HepG2 (cell line): ENCODE results near the gene EFEMP2. TPM values are rescaled to one million over a fixed set of nuclear protein-coding genes. Genes with fewer than 3 reads are reported as not detected.
A peak's percentile ranks its signal among the peaks of the same experiment; 100 is the strongest.

Source experiments
- ATAC-seq: fragments of 200-7000 bp; cut with Tn5 transposase; 3 replicates; pipeline ENCODE4 v1.9.1; 2020; ENCODE audit warnings: mild to moderate bottlenecking, moderate library complexity
- BruUV-seq: library from RNA; stranded (reverse); fragments of 400-500 nt; replicated peaks from 2 replicates; lab custom pipeline; 2021; lab: Mats Ljungman, UMichigan
- CTCF ChIA-PET: fragments of 300-600 bp; formaldehyde crosslinking; extraction: SDS; loops from one replicate; lab custom pipeline; 2021; ENCODE audit warnings: low total read pairs, inconsistent platforms, low intra/inter-chr PET ratio; lab: Yijun Ruan, JAX
- POLR2A ChIA-PET: fragments of 350-600 bp; sonication (Branson Sonifier 250); formaldehyde crosslinking; loops from one replicate; lab custom pipeline; 2020; ENCODE audit warnings: antibody characterized with exemption, inconsistent platforms; lab: Yijun Ruan, JAX
- DNase-seq: peaks from one replicate; pipeline ENCODE4 v3.0.0-alpha.2; 2015; ENCODE audit warnings: low spot score
- FAIRE-seq: peaks from 3 replicates; lab custom pipeline; 2011; peaks lifted over from hg19 to GRCh38; lab: Jason Lieb, UNC
- H2AFZ ChIP-seq: one replicate; pipeline ENCODE4 v1.6.1; 2011; ENCODE audit warnings: low read length, inconsistent platforms
- H3K27ac ChIP-seq: fragments of 300-600 bp; 3 replicates; pipeline ENCODE4 v1.8.0; 2011; ENCODE audit warnings: mixed run types, mild to moderate bottlenecking, mixed read lengths, low read length, inconsistent platforms; ENCODE audit not compliant: insufficient read depth; ENCODE audit errors: extremely low read length
- H3K27me3 ChIP-seq, 2 experiments: fragments of 200-600 bp in 1 of 2; 2 replicates in 1 of 2; 3 replicates in 1 of 2; pipeline versions ENCODE4 v1.6.0 to v1.8.0; 2011; ENCODE audit warnings: low read length in 2 of 2, mild to moderate bottlenecking in 2 of 2, moderate library complexity in 2 of 2, inconsistent platforms in 1 of 2; ENCODE audit not compliant: insufficient read depth in 2 of 2, control insufficient read depth in 1 of 2
- H3K36me3 ChIP-seq, 2 experiments: fragments of 200-600 bp in 1 of 2; replicated peaks in 1 of 2; 2 replicates in 1 of 2; 3 replicates in 1 of 2; pipeline versions ENCODE4 v1.5.1 to v1.8.0; 2011; ENCODE audit warnings: low read length in 2 of 2, inconsistent platforms in 1 of 2; ENCODE audit not compliant: insufficient read depth in 2 of 2, control insufficient read depth in 1 of 2
- H3K4me1 ChIP-seq: 2 replicates; pipeline ENCODE4 v1.5.1; 2012; ENCODE audit warnings: low read length, inconsistent platforms; ENCODE audit not compliant: insufficient read depth
- H3K4me2 ChIP-seq: 2 replicates; pipeline ENCODE4 v1.6.0; 2011; ENCODE audit warnings: low read depth, low read length, inconsistent platforms
- H3K4me3 ChIP-seq, 3 experiments: fragments of 200-600 bp in 1 of 3; sonication (generic), shearing (Covaris generic) in 1 of 3; replicated peaks in 1 of 3; 2 replicates each; pipeline ENCODE4 v1.5.1; 2011 to 2016; ENCODE audit warnings: low read length in 3 of 3, inconsistent platforms in 2 of 3, low read depth in 2 of 3, mild to moderate bottlenecking in 2 of 3, control low read depth in 1 of 3, mixed read lengths in 1 of 3; ENCODE audit not compliant: insufficient read depth in 1 of 3
- H3K79me2 ChIP-seq: one replicate; pipeline ENCODE4 v1.6.1; 2011; ENCODE audit warnings: low read length, inconsistent platforms; ENCODE audit not compliant: insufficient read depth
- H3K9ac ChIP-seq: 2 replicates; pipeline ENCODE4 v1.6.0; 2011; ENCODE audit warnings: mild to moderate bottlenecking, low read depth, low read length, inconsistent platforms; ENCODE audit not compliant: insufficient read depth
- H3K9me3 ChIP-seq: 2 replicates; pipeline ENCODE4 v1.5.1; 2012; ENCODE audit warnings: mild to moderate bottlenecking, low read length
- H4K20me1 ChIP-seq: 2 replicates; pipeline ENCODE4 v1.6.0; 2011; ENCODE audit warnings: inconsistent platforms, mild to moderate bottlenecking, low read length, moderate library complexity; ENCODE audit not compliant: insufficient read depth
- ADNP ChIP-seq: sonication (generic); formaldehyde crosslinking; IDR thresholded peaks from 2 replicates; pipeline ENCODE4 v1.4.0; 2020; ENCODE audit warnings: missing genetic modification reagents
- AHR ChIP-seq: IDR thresholded peaks from 2 replicates; pipeline ENCODE4 v1.6.1; 2018; ENCODE audit warnings: missing genetic modification reagents, missing compliant biosample characterization
- ARNTL ChIP-seq: sonication (generic); formaldehyde crosslinking; IDR thresholded peaks from 2 replicates; pipeline ENCODE4 v1.4.0; 2020; ENCODE audit warnings: mild to moderate bottlenecking, missing genetic modification reagents
- CBX1 ChIP-seq: IDR thresholded peaks from one replicate; pipeline ENCODE4 v1.6.1; 2016; ENCODE audit warnings: antibody characterized with exemption, low read depth
- FOXC1 ChIP-seq: sonication (generic); formaldehyde crosslinking; IDR thresholded peaks from 2 replicates; pipeline ENCODE4 v1.8.0; 2022; ENCODE audit warnings: mild to moderate bottlenecking, missing genetic modification reagents, borderline replicate concordance
- MAFF ChIP-seq: IDR thresholded peaks from 2 replicates; pipeline ENCODE4 v1.6.1; 2011; ENCODE audit warnings: low read depth, low read length, improper control_type of control experiment
- MED1 ChIP-seq: sonication (generic); formaldehyde crosslinking; IDR thresholded peaks from 2 replicates; pipeline ENCODE4 v1.4.0; 2020; ENCODE audit warnings: missing genetic modification reagents
- MTA1 ChIP-seq: sonication (generic); formaldehyde crosslinking; IDR thresholded peaks from 2 replicates; pipeline ENCODE4 v1.4.0; 2020; ENCODE audit warnings: missing genetic modification reagents, mild to moderate bottlenecking, borderline replicate concordance
- MTF2 ChIP-seq: sonication (generic); formaldehyde crosslinking; IDR thresholded peaks from 2 replicates; pipeline ENCODE4 v1.5.0; 2020; ENCODE audit warnings: missing genetic modification reagents, borderline replicate concordance
- NR3C1 ChIP-seq: sonication (generic); formaldehyde crosslinking; IDR thresholded peaks from 2 replicates; pipeline ENCODE4 v1.4.0; 2020; ENCODE audit warnings: missing genetic modification reagents
- PAX8 ChIP-seq: sonication (generic); formaldehyde crosslinking; IDR thresholded peaks from 2 replicates; pipeline ENCODE4 v1.8.0; 2022; ENCODE audit warnings: mild to moderate bottlenecking, missing genetic modification reagents, borderline replicate concordance
- PHF5A ChIP-seq: IDR thresholded peaks from one replicate; pipeline ENCODE4 v1.6.1; 2018; ENCODE audit warnings: low read depth, missing genetic modification reagents; ENCODE audit not compliant: unreplicated experiment
- TARDBP ChIP-seq: sonication (generic); formaldehyde crosslinking; IDR thresholded peaks from 2 replicates; pipeline ENCODE4 v1.8.0; 2022; ENCODE audit warnings: mild to moderate bottlenecking, missing genetic modification reagents
- ZNF383 ChIP-seq: sonication (generic); formaldehyde crosslinking; IDR thresholded peaks from 2 replicates; pipeline ENCODE4 v1.4.0; 2020; ENCODE audit warnings: missing genetic modification reagents, mild to moderate bottlenecking, borderline replicate concordance
- ZNF713 ChIP-seq: sonication (generic); formaldehyde crosslinking; IDR thresholded peaks from 2 replicates; pipeline ENCODE4 v1.4.0; 2020; ENCODE audit warnings: mild to moderate bottlenecking, missing genetic modification reagents
- ZNF83 ChIP-seq: sonication (generic); formaldehyde crosslinking; IDR thresholded peaks from 2 replicates; pipeline ENCODE4 v1.4.0; 2020; ENCODE audit warnings: missing genetic modification reagents, mild to moderate bottlenecking, borderline replicate concordance
- ZNF879 ChIP-seq: sonication (generic); formaldehyde crosslinking; IDR thresholded peaks from 2 replicates; pipeline ENCODE4 v1.8.1; 2023; ENCODE audit warnings: missing genetic modification reagents
- WGBS: methylation state at CpG from one replicate; pipeline ENCODE4 v1.1.6; 2017; ENCODE audit warnings: low lambda C conversion rate; 5-methylcytosine and 5-hydroxymethylcytosine counted together
- in situ Hi-C: cut with HindIII; loops from 2 replicates; pipeline ENCODE4 v1.10.0; 2017; ENCODE audit warnings: low pct_unique_long_range_greater_than_20kb; ENCODE audit not compliant: extremely low pct_ligation_motif_present
- intact Hi-C: fragments of 100-400 bp; cut with micrococcal nuclease; formaldehyde crosslinking; loops from one replicate; pipeline ENCODE4 v1.10.0; 2022; ENCODE audit not compliant: unreplicated experiment
- polyA plus RNA-seq, 8 experiments: library from polyadenylated mRNA; depleted of rRNA in 3 of 8; stranded (reverse) in 7 of 8; unstranded in 1 of 8; fragments of >200 nt; fragmentation: Illumina TruSeq in 4 of 8; extraction: Trizol in 4 of 8; gene quantifications; 2 replicates each; pipeline versions ENCODE4 v1.2.1 to v1.2.3, GENCODE V29; 2011 to 2016; ENCODE audit warnings: low read depth in 4 of 8, missing spikeins in 1 of 8, mixed read lengths in 1 of 8; ENCODE audit not compliant: insufficient read depth in 1 of 8
- total RNA-seq, 5 experiments: library from RNA; depleted of rRNA; stranded (reverse); fragments of >200 nt; fragmentation: Illumina TruSeq; extraction: Trizol; gene quantifications; 2 replicates each; pipeline ENCODE4 v1.2.3, GENCODE V29; 2016; ENCODE audit warnings: low read depth in 1 of 5
- TF ChIP-seq, protein P1 (sequence below): IDR thresholded peaks from 2 replicates; pipeline ENCODE4 v1.6.1; 2016; ENCODE audit warnings: mild to moderate bottlenecking
- TF ChIP-seq, protein P2 (sequence below): sonication (generic); formaldehyde crosslinking; IDR thresholded peaks from 2 replicates; pipeline ENCODE4 v1.5.0; 2020; ENCODE audit warnings: missing genetic modification reagents, mild to moderate bottlenecking, borderline replicate concordance
- TF ChIP-seq, protein P3 (sequence below): IDR thresholded peaks from 2 replicates; pipeline ENCODE4 v1.6.1; 2018; ENCODE audit warnings: missing genetic modification reagents
- TF ChIP-seq, protein P4 (sequence below): sonication (generic); formaldehyde crosslinking; IDR thresholded peaks from 2 replicates; pipeline ENCODE4 v1.4.0; 2020; ENCODE audit warnings: missing genetic modification reagents

The EFEMP2 gene
- total and polyA plus RNA-seq, 2 of the 13 experiments (the other 11 are each of a cell fraction or from before 2014, with no cell fraction given): 7.4 to 29.7 TPM

DNA sequence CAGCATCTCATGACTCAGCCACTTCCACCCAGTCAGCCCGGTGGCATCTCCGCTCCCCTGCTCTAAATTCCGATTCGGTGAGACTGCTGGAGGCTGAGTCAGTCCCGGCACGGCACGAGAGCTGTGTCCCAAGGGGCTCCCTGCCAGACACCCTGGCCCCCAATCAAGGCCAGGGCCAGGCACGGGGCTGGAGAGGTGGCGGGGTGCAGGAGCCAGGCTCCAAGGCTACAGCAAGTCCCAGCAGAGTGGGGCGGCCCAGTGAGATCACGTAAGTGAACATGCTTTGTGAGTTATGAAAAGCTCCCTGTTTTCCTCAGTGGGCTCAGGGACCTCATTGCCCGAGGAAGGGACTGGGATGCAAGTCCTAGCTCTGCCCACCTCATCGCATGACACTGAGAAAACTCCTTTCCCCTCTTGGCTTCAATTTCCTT, 43.2 kb upstream of the EFEMP2 start:
- Histone ChIP-seq H3K4me2 (peak overlapping the region; percentile 73), H3K9ac (no peak overlapping the region; the same call in 1 of the 2 replicates), H3K9me3 (no peaks in the 10 kb centered on the region), H3K27me3 (peaks cover 0 to 2% of the 10 kb centered on the region in 2 experiments; a peak in 1 of 5 replicates), H3K4me3 (peak overlapping the region in 1 of 3 experiments; percentile 48; a peak in 1 of 6 replicates), H3K79me2 (peaks cover 11% of the 10 kb centered on the region), H2AFZ (no peak overlapping the region), H3K4me1 (peaks cover 66% of the 10 kb centered on the region), H3K27ac (no peak overlapping the region), H3K36me3 (no peaks in the 10 kb centered on the region; a peak in 1 of 5 replicates), H4K20me1 (no peaks in the 10 kb centered on the region)
- FAIRE-seq (no peak), DNase-seq (peak; percentile 74), ATAC-seq (peak; percentile 34)
- WGBS: 9% methylated on average over 11 of the region's 13 CpGs
- POLR2A ChIA-PET: interaction anchor here (1.0 to 5.0 kb wide), 6 partner anchors 13 to 57 kb away, joined by 3 to 59 read pairs (median 10); partner anchors contain the start of genes CCDC85B, FIBP, FOSL1 and MUS81
- intact Hi-C loops (no loop called here), in situ Hi-C loops (no loop called here)
- CTCF ChIA-PET: no interaction called here
- BruUV-seq: no TSS peak
- no peak for TF ChIP-seq ARNTL (CRISPR knock-in tag)
- no peak for TF ChIP-seq ZNF879 (CRISPR knock-in tag)
- TF ChIP-seq AHR (CRISPR knock-in tag): no peak
- TF ChIP-seq NR3C1 (CRISPR knock-in tag): no peak
- no peak for TF ChIP-seq TARDBP (CRISPR knock-in tag)
- TF ChIP-seq ZNF713 (CRISPR knock-in tag): no peak
- no peak for TF ChIP-seq ADNP (CRISPR knock-in tag)
- peak; percentile 42 for TF ChIP-seq MAFF
- TF ChIP-seq ZNF383 (CRISPR knock-in tag): no peak
- TF ChIP-seq, protein P1, sequence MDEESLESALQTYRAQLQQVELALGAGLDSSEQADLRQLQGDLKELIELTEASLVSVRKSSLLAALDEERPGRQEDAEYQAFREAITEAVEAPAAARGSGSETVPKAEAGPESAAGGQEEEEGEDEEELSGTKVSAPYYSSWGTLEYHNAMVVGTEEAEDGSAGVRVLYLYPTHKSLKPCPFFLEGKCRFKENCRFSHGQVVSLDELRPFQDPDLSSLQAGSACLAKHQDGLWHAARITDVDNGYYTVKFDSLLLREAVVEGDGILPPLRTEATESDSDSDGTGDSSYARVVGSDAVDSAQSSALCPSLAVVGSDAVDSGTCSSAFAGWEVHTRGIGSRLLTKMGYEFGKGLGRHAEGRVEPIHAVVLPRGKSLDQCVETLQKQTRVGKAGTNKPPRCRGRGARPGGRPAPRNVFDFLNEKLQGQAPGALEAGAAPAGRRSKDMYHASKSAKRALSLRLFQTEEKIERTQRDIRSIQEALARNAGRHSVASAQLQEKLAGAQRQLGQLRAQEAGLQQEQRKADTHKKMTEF: peak; percentile 40; the same call in 1 of the 2 replicates
- no peak for TF ChIP-seq MTF2 (CRISPR knock-in tag)
- no peak for TF ChIP-seq FOXC1
- TF ChIP-seq MTA1 (CRISPR knock-in tag): no peak
- TF ChIP-seq ZNF83 (CRISPR knock-in tag): no peak
- TF ChIP-seq, protein P2, sequence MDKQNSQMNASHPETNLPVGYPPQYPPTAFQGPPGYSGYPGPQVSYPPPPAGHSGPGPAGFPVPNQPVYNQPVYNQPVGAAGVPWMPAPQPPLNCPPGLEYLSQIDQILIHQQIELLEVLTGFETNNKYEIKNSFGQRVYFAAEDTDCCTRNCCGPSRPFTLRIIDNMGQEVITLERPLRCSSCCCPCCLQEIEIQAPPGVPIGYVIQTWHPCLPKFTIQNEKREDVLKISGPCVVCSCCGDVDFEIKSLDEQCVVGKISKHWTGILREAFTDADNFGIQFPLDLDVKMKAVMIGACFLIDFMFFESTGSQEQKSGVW: no peak
- TF ChIP-seq PHF5A (CRISPR knock-in tag): no peak
- TF ChIP-seq, protein P3, sequence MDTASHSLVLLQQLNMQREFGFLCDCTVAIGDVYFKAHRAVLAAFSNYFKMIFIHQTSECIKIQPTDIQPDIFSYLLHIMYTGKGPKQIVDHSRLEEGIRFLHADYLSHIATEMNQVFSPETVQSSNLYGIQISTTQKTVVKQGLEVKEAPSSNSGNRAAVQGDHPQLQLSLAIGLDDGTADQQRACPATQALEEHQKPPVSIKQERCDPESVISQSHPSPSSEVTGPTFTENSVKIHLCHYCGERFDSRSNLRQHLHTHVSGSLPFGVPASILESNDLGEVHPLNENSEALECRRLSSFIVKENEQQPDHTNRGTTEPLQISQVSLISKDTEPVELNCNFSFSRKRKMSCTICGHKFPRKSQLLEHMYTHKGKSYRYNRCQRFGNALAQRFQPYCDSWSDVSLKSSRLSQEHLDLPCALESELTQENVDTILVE (CRISPR knock-in tag): no peak
- TF ChIP-seq MED1 (CRISPR knock-in tag): 0 out of 2 replicates have a peak, but pooled peaks have one; percentile 23
- TF ChIP-seq, protein P4, sequence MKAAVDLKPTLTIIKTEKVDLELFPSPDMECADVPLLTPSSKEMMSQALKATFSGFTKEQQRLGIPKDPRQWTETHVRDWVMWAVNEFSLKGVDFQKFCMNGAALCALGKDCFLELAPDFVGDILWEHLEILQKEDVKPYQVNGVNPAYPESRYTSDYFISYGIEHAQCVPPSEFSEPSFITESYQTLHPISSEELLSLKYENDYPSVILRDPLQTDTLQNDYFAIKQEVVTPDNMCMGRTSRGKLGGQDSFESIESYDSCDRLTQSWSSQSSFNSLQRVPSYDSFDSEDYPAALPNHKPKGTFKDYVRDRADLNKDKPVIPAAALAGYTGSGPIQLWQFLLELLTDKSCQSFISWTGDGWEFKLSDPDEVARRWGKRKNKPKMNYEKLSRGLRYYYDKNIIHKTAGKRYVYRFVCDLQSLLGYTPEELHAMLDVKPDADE: no peak
- TF ChIP-seq CBX1: no peak
- TF ChIP-seq PAX8: no peak
